Keratinocyte (primary cell): ENCODE measurements around the gene RNF157. TPM values are rescaled to one million over a fixed set of nuclear protein-coding genes. Genes with fewer than 3 reads are reported as not detected.
A peak's percentile ranks its signal among the peaks of the same experiment; 100 is the strongest.

Experiments
- DNase-seq: peaks from one replicate; pipeline ENCODE4 v3.0.0-alpha.2; 2011; ENCODE audit warnings: low read depth, missing footprints, low spot score
- FAIRE-seq: peaks from 2 replicates; lab custom pipeline; 2011; peaks lifted over from hg19 to GRCh38; lab: Jason Lieb, UNC
- H2AFZ ChIP-seq: 2 replicates; pipeline ENCODE4 v1.6.0; 2012; ENCODE audit warnings: low read length, control low read depth, inconsistent platforms; ENCODE audit not compliant: control insufficient read depth
- H3K27ac ChIP-seq: 2 replicates; pipeline ENCODE4 v1.5.1; 2011; ENCODE audit warnings: low read length; ENCODE audit not compliant: control insufficient read depth, insufficient read depth
- H3K27me3 ChIP-seq: 3 replicates; pipeline ENCODE4 v1.6.0; 2011; ENCODE audit warnings: low read length; ENCODE audit not compliant: control insufficient read depth, insufficient read depth; ENCODE audit errors: extremely low read depth
- H3K36me3 ChIP-seq, 2 experiments: 2 replicates in 1 of 2; 3 replicates in 1 of 2; pipeline ENCODE4 v1.5.1; 2011; ENCODE audit warnings: low read length in 2 of 2, mild to moderate bottlenecking in 1 of 2; ENCODE audit not compliant: control insufficient read depth in 2 of 2, insufficient read depth in 2 of 2; ENCODE audit errors: extremely low read depth in 1 of 2
- H3K4me1 ChIP-seq: 3 replicates; pipeline ENCODE4 v1.5.1; 2011; ENCODE audit warnings: low read length; ENCODE audit not compliant: control insufficient read depth, insufficient read depth; ENCODE audit errors: extremely low read depth
- H3K4me2 ChIP-seq: 3 replicates; pipeline ENCODE4 v1.6.0; 2011; ENCODE audit warnings: low read depth, low read length; ENCODE audit not compliant: control insufficient read depth, insufficient read depth; ENCODE audit errors: extremely low read depth
- H3K4me3 ChIP-seq, 3 experiments: fragments of 200-600 bp in 1 of 3; sonication (generic) in 1 of 3; 2 replicates in 2 of 3; 3 replicates in 1 of 3; pipeline ENCODE4 v1.5.1; 2011 to 2016; ENCODE audit warnings: low read length in 3 of 3, mild to moderate bottlenecking in 3 of 3, control low read depth in 2 of 3, inconsistent platforms in 1 of 3, low read depth in 1 of 3, mixed read lengths in 1 of 3, mixed run types in 1 of 3, moderate library complexity in 1 of 3; ENCODE audit not compliant: control insufficient read depth in 2 of 3, insufficient read depth in 2 of 3; ENCODE audit errors: extremely low read depth in 1 of 3
- H3K79me2 ChIP-seq: 2 replicates; pipeline ENCODE4 v1.6.0; 2012; ENCODE audit warnings: low read length; ENCODE audit not compliant: control insufficient read depth, insufficient read depth
- H3K9ac ChIP-seq: 3 replicates; pipeline ENCODE4 v1.6.0; 2011; ENCODE audit warnings: low read length; ENCODE audit not compliant: control insufficient read depth, insufficient read depth; ENCODE audit errors: extremely low read depth
- H3K9me1 ChIP-seq: 3 replicates; pipeline ENCODE4 v1.6.0; 2011; ENCODE audit warnings: low read length; ENCODE audit not compliant: control insufficient read depth, insufficient read depth; ENCODE audit errors: extremely low read depth
- H3K9me3 ChIP-seq: 2 replicates; pipeline ENCODE4 v1.5.1; 2012; ENCODE audit warnings: low read depth, low read length; ENCODE audit not compliant: control insufficient read depth
- H4K20me1 ChIP-seq: 3 replicates; pipeline ENCODE4 v1.6.0; 2011; ENCODE audit warnings: low read length; ENCODE audit not compliant: control insufficient read depth, insufficient read depth; ENCODE audit errors: extremely low read depth
- EZH2 ChIP-seq: IDR thresholded peaks from one replicate; pipeline ENCODE4 v1.6.1; 2012; ENCODE audit warnings: inconsistent platforms, mild to moderate bottlenecking, low read length, moderate library complexity
- dilution Hi-C: fragments of 300-500 bp; cut with MboI; formaldehyde crosslinking; loops from one replicate; pipeline ENCODE4 v1.7.0; 2020; ENCODE audit warnings: low sequenced_read_pairs; ENCODE audit not compliant: extremely low pct_ligation_motif_present
- polyA plus RNA-seq, 5 experiments: library from polyadenylated mRNA; depleted of rRNA in 3 of 5; stranded (reverse) in 3 of 5; stranded (forward) in 1 of 5; unstranded in 1 of 5; fragments of >200 nt; gene quantifications; 1 replicate in 1 of 5; 2 replicates in 3 of 5; 3 replicates in 1 of 5; pipeline versions ENCODE4 v1.2.1 to v1.2.3, GENCODE V29; 2011 to 2012; ENCODE audit warnings: missing spikeins in 2 of 5, low read depth in 1 of 5, low replicate concordance in 1 of 5
- TF ChIP-seq, protein P1 (sequence below), 3 experiments: IDR thresholded peaks in 1 of 3; conservative IDR thresholded peaks in 1 of 3; optimal IDR thresholded peaks in 1 of 3; 2 replicates in 2 of 3; 3 replicates in 1 of 3; pipeline versions ENCODE3 to v1.5.1; 2011; ENCODE audit warnings: low read length in 3 of 3, mild to moderate bottlenecking in 3 of 3, moderate library complexity in 2 of 3, control low read depth in 1 of 3, inconsistent platforms in 1 of 3; ENCODE audit not compliant: insufficient read depth in 2 of 3; ENCODE audit errors: extremely low read depth in 1 of 3

The RNF157 gene
- polyA plus RNA-seq, 1 donor (not counting 4 experiments of a cell fraction or from before 2014, with no cell fraction given) = not detected

DNA sequence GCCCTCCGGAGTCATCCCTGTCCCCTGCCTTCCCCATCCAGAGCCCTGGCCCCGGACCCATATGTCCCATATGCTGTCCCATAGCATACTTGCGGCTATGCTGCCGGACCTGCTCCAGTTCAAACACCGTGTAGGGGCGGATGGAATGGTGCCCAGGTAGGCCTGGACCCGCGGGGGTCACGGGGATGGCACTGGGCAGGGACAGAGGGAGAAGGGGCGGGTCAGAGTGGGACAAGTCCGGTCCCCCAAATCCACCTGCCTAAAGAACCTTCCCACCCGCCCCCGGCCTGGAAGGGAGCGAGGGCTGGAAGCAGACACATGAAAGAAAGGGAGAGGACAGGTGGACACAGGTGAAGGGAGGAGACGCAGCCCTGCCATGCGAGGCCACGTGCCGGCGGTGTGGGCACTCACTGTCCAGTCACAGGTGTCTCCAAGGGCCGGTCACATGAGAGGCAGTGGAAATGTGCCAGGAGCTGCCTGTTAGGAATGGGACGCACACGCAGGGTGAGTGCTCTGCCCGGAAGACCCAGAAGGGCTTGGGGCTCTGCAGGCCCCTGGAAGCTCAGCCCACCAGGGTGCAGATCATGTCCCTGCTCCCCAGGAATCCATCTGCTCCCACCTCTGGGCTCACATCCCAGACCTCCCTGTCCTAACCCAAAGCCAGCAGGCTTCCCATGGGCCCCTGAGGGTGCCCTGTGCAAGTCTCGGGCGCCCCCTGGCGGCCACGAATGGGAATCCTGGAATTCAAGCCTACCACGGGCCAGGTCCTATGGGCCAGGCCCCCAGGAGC lies 38.9 kb upstream of the RNF157 start:
- no peak for FAIRE-seq

DNA sequence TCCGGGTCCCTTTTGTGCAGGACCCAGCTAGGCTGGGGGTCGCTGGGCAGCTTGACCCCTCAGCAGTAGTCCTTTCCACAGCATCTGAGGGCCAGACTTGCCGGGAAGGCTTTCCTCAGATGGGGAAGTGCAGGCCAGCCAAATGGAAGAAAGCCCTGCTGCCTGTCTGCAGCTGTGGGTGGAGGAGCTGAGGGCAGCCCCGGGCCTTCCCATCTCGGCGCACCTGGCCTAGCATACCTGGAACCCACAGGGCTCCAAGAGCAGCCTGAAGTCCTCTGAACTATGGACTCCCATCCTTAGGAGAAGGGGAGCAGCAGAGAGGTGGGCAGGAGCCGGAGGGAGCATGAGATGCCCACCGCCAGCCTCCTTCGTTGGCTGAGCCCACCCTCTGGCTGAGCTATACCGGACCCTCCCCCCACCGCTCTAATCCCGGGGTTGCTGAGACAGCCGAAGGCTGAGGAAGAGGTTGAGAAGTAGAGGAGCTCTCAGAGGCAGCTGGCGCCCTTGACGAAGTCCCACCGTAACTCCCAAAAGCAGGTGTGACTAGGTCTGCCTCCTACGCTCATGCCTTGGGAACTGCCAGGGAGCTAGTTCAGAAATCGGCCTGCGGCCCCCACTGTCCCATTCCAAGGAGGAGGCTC lies 38.1 kb upstream of the RNF157 start:
- no peaks in the 10 kb centered on the region for H3K36me3 ChIP-seq
- no peaks in the 10 kb centered on the region for H3K4me1 ChIP-seq
- no peak overlapping the region for H3K27ac ChIP-seq
- H4K20me1 ChIP-seq = no peaks in the 10 kb centered on the region
- DNase-seq = no peak
- TF ChIP-seq, protein P1, sequence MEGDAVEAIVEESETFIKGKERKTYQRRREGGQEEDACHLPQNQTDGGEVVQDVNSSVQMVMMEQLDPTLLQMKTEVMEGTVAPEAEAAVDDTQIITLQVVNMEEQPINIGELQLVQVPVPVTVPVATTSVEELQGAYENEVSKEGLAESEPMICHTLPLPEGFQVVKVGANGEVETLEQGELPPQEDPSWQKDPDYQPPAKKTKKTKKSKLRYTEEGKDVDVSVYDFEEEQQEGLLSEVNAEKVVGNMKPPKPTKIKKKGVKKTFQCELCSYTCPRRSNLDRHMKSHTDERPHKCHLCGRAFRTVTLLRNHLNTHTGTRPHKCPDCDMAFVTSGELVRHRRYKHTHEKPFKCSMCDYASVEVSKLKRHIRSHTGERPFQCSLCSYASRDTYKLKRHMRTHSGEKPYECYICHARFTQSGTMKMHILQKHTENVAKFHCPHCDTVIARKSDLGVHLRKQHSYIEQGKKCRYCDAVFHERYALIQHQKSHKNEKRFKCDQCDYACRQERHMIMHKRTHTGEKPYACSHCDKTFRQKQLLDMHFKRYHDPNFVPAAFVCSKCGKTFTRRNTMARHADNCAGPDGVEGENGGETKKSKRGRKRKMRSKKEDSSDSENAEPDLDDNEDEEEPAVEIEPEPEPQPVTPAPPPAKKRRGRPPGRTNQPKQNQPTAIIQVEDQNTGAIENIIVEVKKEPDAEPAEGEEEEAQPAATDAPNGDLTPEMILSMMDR (optimal IDR thresholded peaks at IDR 0.05 in 1 of 3, IDR thresholded peaks at IDR 0.05 in 1 of 3, conservative IDR thresholded peaks at IDR 0.05 in 1 of 3; ENCODE audit: extremely low read depth in 1 of 3, insufficient read depth in 2 of 3, low read length in 3 of 3) = no peak
- TF ChIP-seq EZH2 = no peak
- no peak for FAIRE-seq
- H3K9me3 ChIP-seq = no peaks in the 10 kb centered on the region
- no peak overlapping the region for H2AFZ ChIP-seq
- no peak overlapping the region for H3K9ac ChIP-seq
- no peaks in the 10 kb centered on the region for H3K79me2 ChIP-seq
- no peak overlapping the region for H3K4me3 ChIP-seq
- no peaks in the 10 kb centered on the region for H3K9me1 ChIP-seq
- dilution Hi-C loops = no loop called here
- H3K27me3 ChIP-seq = no peaks in the 10 kb centered on the region
- no peak overlapping the region for H3K4me2 ChIP-seq

More for the DNA sequence above, 38.9 kb upstream of the RNF157 start:
- no peak for DNase-seq
- TF ChIP-seq, protein P1 (optimal IDR thresholded peaks at IDR 0.05 in 1 of 3, IDR thresholded peaks at IDR 0.05 in 1 of 3, conservative IDR thresholded peaks at IDR 0.05 in 1 of 3; ENCODE audit: extremely low read depth in 1 of 3, insufficient read depth in 2 of 3, low read length in 3 of 3) = peak; percentile 82 to 93 (median 91)
- TF ChIP-seq EZH2 = no peak
- H3K36me3 ChIP-seq = no peaks in the 10 kb centered on the region
- H3K9ac ChIP-seq = no peak overlapping the region
- no peak overlapping the region for H2AFZ ChIP-seq
- H3K4me3 ChIP-seq = no peak overlapping the region
- H4K20me1 ChIP-seq = no peaks in the 10 kb centered on the region
- no peaks in the 10 kb centered on the region for H3K4me1 ChIP-seq
- no peaks in the 10 kb centered on the region for H3K9me3 ChIP-seq
- H3K4me2 ChIP-seq = no peak overlapping the region
- no peaks in the 10 kb centered on the region for H3K27me3 ChIP-seq
- H3K27ac ChIP-seq = no peak overlapping the region
- no peaks in the 10 kb centered on the region for H3K9me1 ChIP-seq
- dilution Hi-C loops = no loop called here
- H3K79me2 ChIP-seq = no peaks in the 10 kb centered on the region
